Measurements from ENCODE around the gene MRPL38. TPM values are rescaled to one million over a fixed set of nuclear protein-coding genes. Genes with fewer than 3 reads are reported as not detected.

Gene MRPL38
- total and polyA plus RNA-seq, 2 of the 8 experiments (the other 6 are each of a cell fraction or from before 2014, with no cell fraction given), result 78.4 to 125 TPM

DNA sequence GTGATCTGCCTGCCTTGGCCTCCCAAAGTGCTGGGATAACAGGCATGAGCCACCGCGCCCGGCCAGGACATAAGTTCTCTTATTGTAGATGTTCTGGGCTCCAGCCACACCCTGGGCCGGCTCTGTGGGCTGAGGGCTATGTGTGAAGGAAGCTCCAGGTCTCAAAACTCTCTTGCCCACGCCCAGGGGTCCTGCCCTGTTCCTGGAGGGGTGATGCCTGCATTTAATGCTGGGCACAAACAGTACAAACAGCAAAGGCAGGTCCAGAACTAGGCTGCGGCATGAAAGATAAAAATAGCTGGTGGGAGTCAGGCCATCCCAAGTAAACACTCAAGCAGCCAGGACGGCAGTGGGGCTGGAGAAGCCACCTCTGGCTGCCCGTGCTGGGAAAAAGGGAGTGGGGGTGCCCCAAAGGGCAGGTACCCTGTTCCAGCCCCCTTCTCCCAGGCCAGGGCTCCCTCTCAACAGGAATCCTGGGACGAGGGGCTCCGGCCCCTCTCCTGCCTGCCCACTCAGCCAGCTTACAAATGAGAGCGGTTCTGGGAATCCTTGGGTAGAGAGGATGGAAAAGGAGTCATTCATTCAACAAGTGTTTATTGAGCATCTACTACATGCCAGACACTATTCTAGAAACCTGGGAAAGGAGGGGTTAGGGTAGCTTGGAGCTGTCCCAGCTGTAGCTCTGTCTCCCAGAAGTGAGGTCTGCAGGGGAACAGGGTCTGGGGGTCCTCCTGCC is 30.9 kb downstream of the MRPL38 start:
- no peaks in the 10 kb centered on the region for H3K79me2 ChIP-seq (ENCODE audit: control insufficient read depth in 1 of 2, insufficient read depth in 2 of 2, low read length in 2 of 2)
- H3K4me3 ChIP-seq (ENCODE audit: extremely low read depth in 1 of 4, insufficient read depth in 2 of 4, low read depth in 3 of 4, low read length in 4 of 4), result no peak overlapping the region
- no peak overlapping the region for H3K23ac ChIP-seq (ENCODE audit: insufficient read length)
- no peak for TF ChIP-seq MAFK (IDR thresholded peaks at IDR 0.05; ENCODE audit: low read depth, low read length)
- TF ChIP-seq ZNF274 (IDR thresholded peaks at IDR 0.05; ENCODE audit: borderline replicate concordance, extremely low read depth, low read length), result no peak
- TF ChIP-seq SIN3A (conservative IDR thresholded peaks at IDR 0.05 in 1 of 2, IDR thresholded peaks at IDR 0.05 in 1 of 2; ENCODE audit: low read depth in 1 of 2, low read length in 2 of 2), result no peak
- no peak for TF ChIP-seq SAP30 (IDR thresholded peaks at IDR 0.05; ENCODE audit: insufficient read depth, insufficient replicate concordance, low read length)
- no peak for TF ChIP-seq CBX8 (IDR thresholded peaks at IDR 0.05; ENCODE audit: borderline replicate concordance, low read depth, low read length)
- no peak for TF ChIP-seq JUND (IDR thresholded peaks at IDR 0.05; ENCODE audit: low read length)
- TF ChIP-seq CHD2 (IDR thresholded peaks at IDR 0.05; ENCODE audit: low read length), result no peak
- no peak for TF ChIP-seq TBP (IDR thresholded peaks at IDR 0.05; ENCODE audit: low read depth, low read length)
- TF ChIP-seq KDM1A (IDR thresholded peaks at IDR 0.05; ENCODE audit: borderline replicate concordance, low read length), result no peak
- no peak for TF ChIP-seq ATF3 (IDR thresholded peaks at IDR 0.05; ENCODE audit: insufficient read depth, low read depth, low read length)
- ChIA-PET POLR2A (ENCODE audit: partially characterized antibody) (interaction anchor here (1.0 to 12.1 kb wide), 6 partner anchors 12 to 98 kb away, joined by 3 to 143 read pairs (median 3); partner anchors contain the start of genes TRIM65 and WBP2), CTCF (ENCODE audit: partially characterized antibody) (interaction anchor here (0.6 to 11.3 kb wide), 8 partner anchors 12 to 516 kb away, joined by 3 to 157 read pairs (median 4); partner anchors contain the start of genes CDK3, TRIM65 and WBP2)
- H2BK120ac ChIP-seq (replicated peaks; ENCODE audit: low read depth, low read length), result no peak overlapping the region
- H4K5ac ChIP-seq (ENCODE audit: insufficient read length, low read depth, low read length), result no peak overlapping the region
- H2BK15ac ChIP-seq (ENCODE audit: low read length), result no peak overlapping the region
- no peaks in the 10 kb centered on the region for H3K36me3 ChIP-seq (ENCODE audit: control insufficient read depth in 2 of 4, insufficient read depth in 4 of 4, low read length in 3 of 4)
- H4K8ac ChIP-seq (ENCODE audit: extremely low read depth, insufficient read depth, low read length), result no peak overlapping the region
- FAIRE-seq, result no peak
- H2BK20ac ChIP-seq (ENCODE audit: low read length), result no peak overlapping the region
- H3K23me2 ChIP-seq (ENCODE audit: low read depth, low read length), result peaks cover 14% of the 10 kb centered on the region; the same call in 1 of the 2 replicates
- no peak overlapping the region for H3K4me2 ChIP-seq (ENCODE audit: insufficient read depth in 1 of 2, low read depth in 2 of 2, low read length in 2 of 2)
- H2AK5ac ChIP-seq (ENCODE audit: low read depth, low read length), result no peak overlapping the region
- no peak overlapping the region for H3K4ac ChIP-seq (replicated peaks; ENCODE audit: insufficient read length, low read depth, low read length)
- H3K27me3 ChIP-seq (replicated peaks in 1 of 4; ENCODE audit: control insufficient read depth in 3 of 4, extremely low read depth in 1 of 4, insufficient read depth in 3 of 4, low read length in 3 of 4), result peaks cover 10 to 26% (median 20%) of the 10 kb centered on the region in 4 experiments; a peak in 6 of 7 replicates
- H3K14ac ChIP-seq (ENCODE audit: insufficient read length), result no peak overlapping the region
- H2BK5ac ChIP-seq (ENCODE audit: low read depth, low read length), result no peak overlapping the region
- peaks cover 0 to 26% (median 13%) of the 10 kb centered on the region in 4 experiments; a peak in 6 of 7 replicates for H3K4me1 ChIP-seq (replicated peaks in 1 of 4; ENCODE audit: control insufficient read depth in 3 of 4, insufficient read depth in 4 of 4, low read length in 3 of 4)
- DNase-seq (ENCODE audit: low read depth in 1 of 2, low spot score in 2 of 2), result no peak
- H3K9me3 ChIP-seq (ENCODE audit: insufficient read depth in 2 of 2, low read depth in 1 of 2, low read length in 1 of 2), result no peaks in the 10 kb centered on the region
- WGBS, 2 experiments (ENCODE audit: extremely low coverage in 1 of 2, insufficient coverage in 1 of 2, insufficient read length in 1 of 2, insufficient replicate concordance in 2 of 2, low coverage in 1 of 2, low lambda C conversion rate in 2 of 2, missing lambda C conversion rate in 1 of 2), result 87% methylated on average over 11 of the region's 11 CpGs; no CpG with 5 or more reads in 1 of the 2 experiments
- no peak overlapping the region for H3K56ac ChIP-seq (replicated peaks; ENCODE audit: insufficient read length, low read depth, low read length)
- H3K18ac ChIP-seq (ENCODE audit: extremely low read depth, low read length), result no peak overlapping the region
- H2AFZ ChIP-seq (ENCODE audit: low read length), result no peak overlapping the region
- no peaks in the 10 kb centered on the region for H3K79me1 ChIP-seq (ENCODE audit: low read depth, low read length)
- H3K27ac ChIP-seq (ENCODE audit: low read depth, low read length), result no peak overlapping the region
- H3K9ac ChIP-seq (replicated peaks in 1 of 4; ENCODE audit: extremely low read depth in 1 of 4, low read depth in 3 of 4, low read length in 3 of 4), result no peak overlapping the region
- H4K20me1 ChIP-seq (replicated peaks in 1 of 2; ENCODE audit: control insufficient read depth in 1 of 2, insufficient read depth in 2 of 2, low read length in 2 of 2), result no peaks in the 10 kb centered on the region
- no peak overlapping the region for H4K91ac ChIP-seq (replicated peaks; ENCODE audit: insufficient read length, low read length)
- H2BK12ac ChIP-seq (ENCODE audit: low read depth, low read length), result no peak overlapping the region
